GM21515 (cell line): ENCODE results near the gene STC2.
A peak's percentile ranks its signal among the peaks of the same experiment; 100 is the strongest.

Experiments used
- ATAC-seq: cut with Tn5 transposase; IDR thresholded peaks from one replicate; pipeline ENCODE4 v1.9.1; 2021; ENCODE audit not compliant: unreplicated experiment

Gene STC2

GRCh38 chr5:173329491-173330337 lies 1.5 kb upstream of the STC2 start:
- ATAC-seq, result peak; percentile 38

GRCh38 chr5:173328844-173329490 lies 753 bp upstream of the STC2 start:
- no peak for ATAC-seq

- no peak for ATAC-seq
Observed at GRCh38 chr5:173327084-173327947, 898 bp downstream of the STC2 start.

- no peak for ATAC-seq
Observed at GRCh38 chr5:173326501-173326960, 1.7 kb downstream of the STC2 start.

GRCh38 chr5:173325091-173325698 lies 3.0 kb downstream of the STC2 start:
- ATAC-seq, result no peak

- ATAC-seq, result no peak
Observed at GRCh38 chr5:173324115-173325001, 3.9 kb downstream of the STC2 start.

- ATAC-seq, result no peak
Observed at GRCh38 chr5:173323799-173324114, 4.5 kb downstream of the STC2 start.

- no peak for ATAC-seq
Observed at GRCh38 chr5:173323106-173323798, 5.0 kb downstream of the STC2 start.

GRCh38 chr5:173321886-173322285 lies 6.3 kb downstream of the STC2 start:
- ATAC-seq, result no peak

GRCh38 chr5:173320259-173320658 lies 8.0 kb downstream of the STC2 start:
- no peak for ATAC-seq

- no peak for ATAC-seq
Observed at GRCh38 chr5:173319646-173320045, 8.6 kb downstream of the STC2 start.

- ATAC-seq, result no peak
Observed at GRCh38 chr5:173318881-173319620, 9.2 kb downstream of the STC2 start.

- ATAC-seq, result no peak
Observed at GRCh38 chr5:173318330-173318729, 9.9 kb downstream of the STC2 start.

- no peak for ATAC-seq
Observed at GRCh38 chr5:173317852-173318251, 10.4 kb downstream of the STC2 start.

- no peak for ATAC-seq
Observed at GRCh38 chr5:173317091-173317730, 11.0 kb downstream of the STC2 start.

- ATAC-seq, result no peak
Observed at GRCh38 chr5:173316339-173317020, 11.7 kb downstream of the STC2 start.

- no peak for ATAC-seq
Observed at GRCh38 chr5:173315495-173316338, 12.5 kb downstream of the STC2 start.
